ENCODE data around the gene DACH1.

DACH1 gene

DNA sequence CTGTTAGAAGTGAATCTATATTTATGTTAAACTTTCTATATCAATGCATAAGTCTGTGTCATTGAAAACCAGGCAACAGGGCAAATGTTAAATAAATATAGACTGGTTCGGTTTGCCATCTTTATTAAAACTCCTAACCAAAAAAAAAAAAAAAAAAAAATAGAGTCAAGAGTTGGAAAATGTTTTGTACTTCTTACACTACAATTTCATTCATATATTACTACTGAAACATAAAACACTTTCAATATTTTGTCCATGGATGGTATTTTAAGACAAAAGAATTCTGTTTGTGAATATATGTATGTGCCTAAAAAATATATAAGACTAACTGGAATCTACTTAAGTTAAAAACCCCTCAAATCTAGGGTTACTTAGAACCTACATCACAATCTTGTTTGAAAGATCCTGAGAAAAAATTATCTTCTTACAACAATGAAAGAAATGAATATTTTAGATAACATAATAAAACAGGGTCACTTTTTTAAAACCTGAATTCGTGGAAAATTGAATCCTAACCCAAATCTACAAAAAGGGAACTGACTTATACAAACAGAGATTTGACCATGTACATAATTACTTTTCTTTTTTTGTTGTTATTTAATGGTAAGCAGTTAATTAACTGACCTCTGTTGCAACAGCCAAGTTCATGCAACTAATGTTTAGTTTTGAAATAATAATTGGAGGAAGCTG is 5.1 kb downstream of the DACH1 start:
- TF ChIP-seq MYC (IDR thresholded peaks at IDR 0.05; ENCODE audit: low read depth, low read length) (no peak), POLR2A (IDR thresholded peaks at IDR 0.05; ENCODE audit: extremely low read depth, insufficient read length) (no peak)
- TF ChIP-seq, protein P1, sequence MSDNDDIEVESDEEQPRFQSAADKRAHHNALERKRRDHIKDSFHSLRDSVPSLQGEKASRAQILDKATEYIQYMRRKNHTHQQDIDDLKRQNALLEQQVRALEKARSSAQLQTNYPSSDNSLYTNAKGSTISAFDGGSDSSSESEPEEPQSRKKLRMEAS (IDR thresholded peaks at IDR 0.05; ENCODE audit: low read depth, low read length), result no peak
- TF ChIP-seq, protein P2, sequence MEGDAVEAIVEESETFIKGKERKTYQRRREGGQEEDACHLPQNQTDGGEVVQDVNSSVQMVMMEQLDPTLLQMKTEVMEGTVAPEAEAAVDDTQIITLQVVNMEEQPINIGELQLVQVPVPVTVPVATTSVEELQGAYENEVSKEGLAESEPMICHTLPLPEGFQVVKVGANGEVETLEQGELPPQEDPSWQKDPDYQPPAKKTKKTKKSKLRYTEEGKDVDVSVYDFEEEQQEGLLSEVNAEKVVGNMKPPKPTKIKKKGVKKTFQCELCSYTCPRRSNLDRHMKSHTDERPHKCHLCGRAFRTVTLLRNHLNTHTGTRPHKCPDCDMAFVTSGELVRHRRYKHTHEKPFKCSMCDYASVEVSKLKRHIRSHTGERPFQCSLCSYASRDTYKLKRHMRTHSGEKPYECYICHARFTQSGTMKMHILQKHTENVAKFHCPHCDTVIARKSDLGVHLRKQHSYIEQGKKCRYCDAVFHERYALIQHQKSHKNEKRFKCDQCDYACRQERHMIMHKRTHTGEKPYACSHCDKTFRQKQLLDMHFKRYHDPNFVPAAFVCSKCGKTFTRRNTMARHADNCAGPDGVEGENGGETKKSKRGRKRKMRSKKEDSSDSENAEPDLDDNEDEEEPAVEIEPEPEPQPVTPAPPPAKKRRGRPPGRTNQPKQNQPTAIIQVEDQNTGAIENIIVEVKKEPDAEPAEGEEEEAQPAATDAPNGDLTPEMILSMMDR (IDR thresholded peaks at IDR 0.05; ENCODE audit: low read depth, low read length), result no peak
- H3K4me3 ChIP-seq (ENCODE audit: low read depth, low read length), result peak overlapping the region; percentile 72
- DNase-seq (ENCODE audit: low read depth), result peak; percentile 34

DNA sequence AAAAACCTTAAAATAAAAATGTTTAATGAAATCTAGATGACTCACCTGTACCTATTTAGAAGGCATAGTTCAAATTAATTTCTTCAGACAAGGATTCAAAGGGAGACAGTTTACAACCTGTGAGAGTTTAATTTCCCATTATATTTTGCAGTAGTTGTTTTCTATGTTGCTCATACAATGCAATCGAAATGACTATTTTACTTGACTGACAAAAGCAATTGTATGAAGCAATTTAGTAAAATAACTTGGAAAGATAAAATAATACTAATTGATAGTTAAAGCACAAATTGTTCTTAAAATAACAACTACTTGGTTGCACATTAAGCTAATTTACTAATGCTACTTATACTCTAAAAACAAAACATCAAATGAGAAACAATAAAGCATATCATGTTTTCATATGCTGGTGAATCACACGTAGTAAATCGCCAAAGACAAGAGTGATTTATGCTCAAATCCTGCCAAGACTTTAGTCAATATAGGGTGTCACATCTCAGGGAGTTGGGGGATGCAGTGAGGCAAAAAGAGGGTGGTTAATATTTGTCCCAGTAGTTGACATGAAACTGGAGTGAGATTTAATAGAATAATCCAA is 6.4 kb downstream of the DACH1 start:
- H3K4me3 ChIP-seq (ENCODE audit: low read depth, low read length), result peak overlapping the region; percentile 72
- TF ChIP-seq, protein P1 (IDR thresholded peaks at IDR 0.05; ENCODE audit: low read depth, low read length), result no peak
- DNase-seq (ENCODE audit: low read depth), result peak; percentile 16

DNA sequence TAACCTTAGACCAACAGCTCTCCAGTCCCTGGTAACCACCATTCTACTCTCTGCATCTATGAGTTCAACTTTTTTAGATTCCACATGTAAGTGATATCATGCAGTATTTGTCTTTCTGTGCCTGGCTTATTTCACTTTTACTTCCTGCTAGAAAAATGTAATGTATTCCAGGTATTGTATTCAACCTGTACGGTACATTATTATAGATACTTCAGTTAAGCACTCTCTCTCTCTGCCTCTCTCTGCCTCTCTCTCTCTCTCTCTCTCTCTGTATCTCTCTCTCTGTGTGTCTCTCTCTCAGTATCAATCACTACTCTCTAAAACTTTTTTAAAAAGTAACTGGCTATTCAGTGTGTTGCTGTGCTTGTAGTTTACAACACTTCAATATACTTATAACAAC is 8.4 kb downstream of the DACH1 start:
- DNase-seq (ENCODE audit: low read depth), result no peak
- TF ChIP-seq POLR2A (IDR thresholded peaks at IDR 0.05; ENCODE audit: extremely low read depth, insufficient read length), result no peak
- TF ChIP-seq, protein P1 (IDR thresholded peaks at IDR 0.05; ENCODE audit: low read depth, low read length), result no peak
- TF ChIP-seq, protein P2 (IDR thresholded peaks at IDR 0.05; ENCODE audit: low read depth, low read length), result no peak
- TF ChIP-seq MYC (IDR thresholded peaks at IDR 0.05; ENCODE audit: low read depth, low read length), result no peak
- no peak overlapping the region for H3K4me3 ChIP-seq (ENCODE audit: low read depth, low read length)

DNA sequence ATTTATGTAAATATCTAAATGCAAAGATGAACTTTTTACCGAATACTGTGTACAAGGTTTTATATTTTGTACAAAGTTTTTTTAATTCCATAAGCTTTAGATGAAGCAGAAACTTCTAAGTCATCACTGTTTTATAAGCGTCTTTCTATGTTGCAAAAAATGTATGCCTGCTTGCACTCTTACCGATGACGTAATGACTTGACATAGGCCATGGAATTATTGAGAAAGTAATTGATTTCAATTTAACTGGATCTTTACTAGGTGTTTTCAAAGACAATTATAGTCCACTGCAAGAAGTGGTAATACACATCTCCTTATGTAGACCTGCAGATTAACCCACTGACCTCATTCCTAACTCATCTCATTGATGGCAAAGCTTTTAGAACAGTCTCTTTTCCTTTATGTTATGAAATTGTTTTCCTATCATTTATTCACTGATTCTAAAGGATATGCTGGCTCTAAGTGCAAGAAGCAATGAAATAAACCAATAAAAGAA is 10.4 kb downstream of the DACH1 start:
- H3K4me3 ChIP-seq (ENCODE audit: low read depth, low read length), result no peak overlapping the region
- TF ChIP-seq, protein P1 (IDR thresholded peaks at IDR 0.05; ENCODE audit: low read depth, low read length), result no peak
- TF ChIP-seq, protein P2 (IDR thresholded peaks at IDR 0.05; ENCODE audit: low read depth, low read length), result no peak
- DNase-seq (ENCODE audit: low read depth), result no peak

DNA sequence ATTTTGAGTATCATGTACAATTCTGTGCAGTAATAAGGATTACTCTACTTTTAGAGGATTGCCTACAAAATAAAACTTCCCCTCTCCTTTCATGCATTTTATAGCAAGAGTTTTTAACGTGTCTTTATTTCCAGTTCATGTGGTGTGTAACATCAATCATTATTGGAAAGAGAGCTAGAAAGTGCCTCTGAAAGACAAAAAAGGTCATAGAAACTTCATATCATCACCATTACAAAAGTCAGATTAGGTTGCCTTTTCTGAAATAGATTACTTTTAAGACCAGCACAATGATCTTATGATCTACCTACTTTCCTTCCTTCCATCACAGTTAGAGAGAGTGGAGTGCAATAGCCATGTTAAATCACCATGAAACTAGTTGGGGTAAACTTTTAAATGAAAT is 12.6 kb downstream of the DACH1 start:
- TF ChIP-seq, protein P2 (IDR thresholded peaks at IDR 0.05; ENCODE audit: low read depth, low read length), result no peak
- TF ChIP-seq MYC (IDR thresholded peaks at IDR 0.05; ENCODE audit: low read depth, low read length) (no peak), POLR2A (IDR thresholded peaks at IDR 0.05; ENCODE audit: extremely low read depth, insufficient read length) (no peak)
- TF ChIP-seq, protein P1 (IDR thresholded peaks at IDR 0.05; ENCODE audit: low read depth, low read length), result no peak
- no peak for DNase-seq (ENCODE audit: low read depth)
- H3K4me3 ChIP-seq (ENCODE audit: low read depth, low read length), result no peak overlapping the region

DNA sequence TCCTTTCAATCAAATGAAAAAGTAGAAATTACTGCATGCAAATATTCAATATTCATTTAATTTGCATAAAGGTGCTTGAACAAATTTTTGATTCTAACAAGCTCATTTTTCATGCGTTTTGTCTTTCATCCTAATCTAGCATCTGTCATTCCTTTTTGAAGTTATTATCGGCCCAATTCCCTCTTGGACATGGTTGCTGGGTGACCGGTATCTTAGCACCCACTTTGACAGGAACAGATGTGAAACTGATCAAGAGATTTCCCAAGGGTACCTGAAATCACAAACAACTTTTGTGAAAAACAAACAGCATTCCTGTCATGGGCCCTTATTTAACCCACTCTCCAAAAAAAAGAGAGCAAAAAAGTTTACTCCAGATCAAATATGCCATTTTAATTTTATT is 13.3 kb downstream of the DACH1 start:
- DNase-seq (ENCODE audit: low read depth), result no peak
- TF ChIP-seq MYC (IDR thresholded peaks at IDR 0.05; ENCODE audit: low read depth, low read length) (no peak), POLR2A (IDR thresholded peaks at IDR 0.05; ENCODE audit: extremely low read depth, insufficient read length) (no peak)
- TF ChIP-seq, protein P2 (IDR thresholded peaks at IDR 0.05; ENCODE audit: low read depth, low read length), result no peak
- TF ChIP-seq, protein P1 (IDR thresholded peaks at IDR 0.05; ENCODE audit: low read depth, low read length), result no peak
- H3K4me3 ChIP-seq (ENCODE audit: low read depth, low read length), result no peak overlapping the region

All from NB4 (cell line).